ENCODE results near the gene NELFA. TPM values are rescaled to one million over a fixed set of nuclear protein-coding genes. Genes with fewer than 3 reads are reported as not detected.
A peak's percentile ranks its signal among the peaks of the same experiment; 100 is the strongest.
"Not testable (repeated sequence)": the region's sequence is repeated elsewhere in the genome, so short reads cannot be mapped to it uniquely, and the experiment has no call there.

NELFA gene
- total RNA-seq, 1 experiment from 2014 or later, result 18.1 TPM

- no peak for DNase-seq (ENCODE audit: low spot score)
These were observed 31.8 kb upstream of the NELFA start for GRCh38 chr4:2040391-2041238.

GRCh38 chr4:2036866-2037265 is 28.1 kb upstream of the NELFA start:
- DNase-seq (ENCODE audit: low spot score), result no peak

GRCh38 chr4:2036327-2036726 is 27.6 kb upstream of the NELFA start:
- no peak for DNase-seq (ENCODE audit: low spot score)

GRCh38 chr4:2031161-2031560 is 22.4 kb upstream of the NELFA start:
- DNase-seq (ENCODE audit: low spot score), result not testable (repeated sequence)

- DNase-seq (ENCODE audit: low spot score), result not testable (repeated sequence)
These were observed 18.3 kb upstream of the NELFA start for GRCh38 chr4:2027120-2027519.

- DNase-seq (ENCODE audit: low spot score), result no peak
These were observed 17.0 kb upstream of the NELFA start for GRCh38 chr4:2025817-2026216.

- no peak for DNase-seq (ENCODE audit: low spot score)
These were observed 15.9 kb upstream of the NELFA start for GRCh38 chr4:2024683-2025082.

GRCh38 chr4:2021358-2022018 is 12.7 kb upstream of the NELFA start:
- not testable (repeated sequence) for DNase-seq (ENCODE audit: low spot score)

GRCh38 chr4:2015008-2015407 is 6.2 kb upstream of the NELFA start:
- no peak for DNase-seq (ENCODE audit: low spot score)

GRCh38 chr4:2011583-2011982 is 2.8 kb upstream of the NELFA start:
- no peak for DNase-seq (ENCODE audit: low spot score)

- peak; percentile 36 for DNase-seq (ENCODE audit: low spot score)
These were observed 968 bp upstream of the NELFA start for GRCh38 chr4:2009651-2010233.

- no peak for DNase-seq (ENCODE audit: low spot score)
These were observed 178 bp downstream of the NELFA start for GRCh38 chr4:2008671-2008920.

- DNase-seq (ENCODE audit: low spot score), result no peak
These were observed 737 bp downstream of the NELFA start for GRCh38 chr4:2007804-2008670.

- DNase-seq (ENCODE audit: low spot score), result no peak
These were observed 1.7 kb downstream of the NELFA start for GRCh38 chr4:2006956-2007653.

- no peak for DNase-seq (ENCODE audit: low spot score)
These were observed 2.4 kb downstream of the NELFA start for GRCh38 chr4:2006367-2006766.

GRCh38 chr4:2003361-2003760 is 5.4 kb downstream of the NELFA start:
- not testable (repeated sequence) for DNase-seq (ENCODE audit: low spot score)

GRCh38 chr4:1999308-1999707 is 9.5 kb downstream of the NELFA start:
- not testable (repeated sequence) for DNase-seq (ENCODE audit: low spot score)

GRCh38 chr4:1998296-1998695 is 10.5 kb downstream of the NELFA start:
- DNase-seq (ENCODE audit: low spot score), result no peak

GRCh38 chr4:1997712-1998111 is 11.1 kb downstream of the NELFA start:
- no peak for DNase-seq (ENCODE audit: low spot score)

- no peak for DNase-seq (ENCODE audit: low spot score)
These were observed 11.7 kb downstream of the NELFA start for GRCh38 chr4:1996866-1997611.

- DNase-seq (ENCODE audit: low spot score), result no peak
These were observed 13.8 kb downstream of the NELFA start for GRCh38 chr4:1994938-1995337.

Measured in A172 (cell line).